NCI-H2196 (cell line): ENCODE measurements around the gene MPZL1.
A peak's percentile ranks its signal among the peaks of the same experiment; 100 is the strongest.
"Not testable (repeated sequence)": the region's sequence is repeated elsewhere in the genome, so short reads cannot be mapped to it uniquely, and the experiment has no call there.

Experiments
- DNase-seq: peaks from one replicate; lab custom pipeline; 2025; ENCODE audit not compliant: unreplicated experiment; lab: John Stamatoyannopoulos, UW

The MPZL1 gene

DNA sequence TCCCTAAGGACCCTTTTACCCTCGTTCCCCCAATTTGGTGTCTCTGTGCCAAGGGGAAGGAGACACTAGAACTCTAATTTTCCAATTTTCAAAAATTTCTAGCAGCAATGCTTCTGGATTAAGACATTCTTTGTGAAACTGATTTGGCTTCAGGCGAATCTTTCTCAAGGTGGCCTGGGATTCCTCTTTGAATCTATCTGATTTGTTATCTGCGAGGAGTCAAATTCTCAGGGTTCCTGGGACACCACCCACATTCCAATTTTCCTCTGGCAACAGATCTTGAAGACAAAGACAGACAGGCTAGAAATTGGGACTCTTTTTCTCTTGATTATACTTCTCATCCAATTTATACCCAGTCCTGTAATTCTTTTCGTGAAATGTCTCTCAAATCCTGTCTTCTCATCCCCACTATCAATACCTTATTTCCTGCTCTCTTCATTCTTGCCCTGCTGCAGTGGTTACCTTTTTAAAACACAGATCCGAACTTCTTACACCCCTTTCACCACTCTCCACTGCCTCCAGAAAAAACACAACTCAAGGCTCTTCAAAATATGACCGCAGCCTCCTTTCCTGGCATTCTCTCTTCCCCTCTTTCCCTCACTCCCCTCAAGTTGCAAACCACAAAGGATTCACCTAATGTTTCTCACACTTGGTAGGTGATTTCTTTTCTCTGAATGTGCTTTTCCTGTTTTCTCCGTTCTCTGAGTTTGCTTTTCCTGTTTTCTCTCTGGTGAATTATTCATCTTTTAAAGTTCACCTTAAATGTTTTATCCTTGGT, 2.7 kb upstream of the MPZL1 start:
- DNase-seq = no peak

DNA sequence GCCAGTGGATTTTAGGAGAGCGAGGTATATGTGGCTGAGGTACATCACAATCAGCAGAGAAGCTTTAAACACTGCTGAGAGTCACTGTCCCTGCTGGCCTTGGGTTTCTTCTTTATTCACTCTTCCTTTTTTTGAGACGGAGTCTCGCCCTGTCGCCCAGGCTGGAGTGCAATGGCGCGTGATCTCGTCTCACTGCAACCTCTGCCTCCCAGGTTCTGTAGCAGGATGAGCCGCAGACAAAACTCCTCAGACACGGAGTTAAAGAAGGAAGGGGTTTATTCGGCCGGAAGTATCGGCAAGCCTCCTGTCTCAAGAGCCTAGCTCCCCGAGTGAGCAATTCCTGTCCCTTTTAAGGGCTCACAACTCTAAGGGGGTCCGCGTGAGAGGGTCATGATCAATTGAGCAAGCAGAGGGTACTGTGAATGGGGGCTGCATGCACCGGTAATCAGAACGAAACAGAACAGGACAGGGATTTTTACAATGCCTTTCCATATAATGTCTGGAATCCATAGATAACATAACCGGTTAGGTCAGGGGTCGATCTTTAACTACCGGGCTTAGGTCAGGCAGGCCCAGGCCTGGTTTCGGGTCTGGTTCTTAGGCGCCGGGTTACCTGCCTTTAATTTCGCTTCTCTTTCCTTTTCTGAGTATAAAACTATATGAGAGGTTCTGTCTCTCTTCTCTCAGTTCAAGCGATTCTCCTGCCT, 1.9 kb upstream of the MPZL1 start:
- not testable (repeated sequence) for DNase-seq

DNA sequence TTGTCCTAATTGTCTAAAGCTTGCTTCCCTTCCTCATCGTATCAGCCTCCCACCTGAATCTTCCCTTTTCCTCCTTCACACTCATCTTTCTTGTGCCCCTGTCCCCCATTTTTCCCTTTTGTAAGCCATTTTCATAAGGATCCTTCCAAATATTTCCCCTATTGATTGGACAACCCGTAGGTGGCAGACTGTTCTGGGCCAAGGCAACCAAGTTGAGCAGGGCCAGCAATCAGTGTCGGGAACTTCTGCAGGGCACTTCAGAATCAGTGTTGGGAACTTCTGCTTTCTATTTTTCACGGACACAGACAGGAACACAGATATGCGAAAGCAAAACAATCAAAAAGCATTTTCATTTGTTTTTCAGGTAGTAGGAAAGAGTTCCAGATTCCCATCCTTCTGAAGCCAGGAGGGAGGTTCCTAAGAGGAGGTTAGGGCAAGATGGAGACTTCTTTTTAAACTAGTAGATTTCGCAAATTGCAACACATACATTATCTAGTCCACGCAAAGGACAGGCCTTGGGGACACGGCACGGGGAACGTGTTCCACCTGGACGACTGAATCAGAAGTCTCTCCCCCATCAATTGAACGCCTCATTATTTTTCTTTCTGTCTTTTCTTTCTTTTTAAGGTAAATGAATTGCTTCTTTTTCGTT, 691 bp upstream of the MPZL1 start:
- DNase-seq = peak; percentile 38

DNA sequence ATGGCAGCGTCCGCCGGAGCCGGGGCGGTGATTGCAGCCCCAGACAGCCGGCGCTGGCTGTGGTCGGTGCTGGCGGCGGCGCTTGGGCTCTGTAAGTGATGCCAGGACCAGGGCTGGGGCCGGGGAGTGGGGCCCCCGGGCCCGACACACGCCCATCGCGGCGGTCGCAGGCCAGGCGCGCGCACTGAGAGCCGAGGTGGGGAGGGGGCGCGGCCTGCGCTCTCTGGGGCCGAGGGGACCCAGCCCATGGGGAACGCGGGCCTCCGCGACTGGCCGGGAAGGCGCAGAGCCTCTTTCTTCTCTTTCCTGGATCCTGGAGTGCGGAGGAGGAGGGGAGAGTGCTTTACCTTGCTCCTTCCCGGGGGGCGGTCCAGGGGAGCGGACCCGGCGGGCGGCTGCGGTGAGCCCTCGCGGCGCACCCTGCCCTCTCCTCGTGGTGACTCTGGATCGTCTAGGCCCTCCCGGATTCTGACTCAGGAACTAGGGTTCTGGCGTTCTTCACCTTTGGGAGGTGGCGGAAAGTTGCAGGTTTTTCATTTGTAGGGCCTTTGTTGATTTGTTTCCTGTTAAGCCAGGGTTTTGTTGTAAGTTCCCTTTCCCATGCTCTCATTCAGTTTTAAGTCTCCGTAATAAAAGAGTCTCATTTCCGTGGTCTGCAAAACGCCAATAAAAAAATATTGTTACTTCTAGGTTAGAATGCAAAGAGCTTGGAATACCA, 529 bp downstream of the MPZL1 start:
- no peak for DNase-seq

DNA sequence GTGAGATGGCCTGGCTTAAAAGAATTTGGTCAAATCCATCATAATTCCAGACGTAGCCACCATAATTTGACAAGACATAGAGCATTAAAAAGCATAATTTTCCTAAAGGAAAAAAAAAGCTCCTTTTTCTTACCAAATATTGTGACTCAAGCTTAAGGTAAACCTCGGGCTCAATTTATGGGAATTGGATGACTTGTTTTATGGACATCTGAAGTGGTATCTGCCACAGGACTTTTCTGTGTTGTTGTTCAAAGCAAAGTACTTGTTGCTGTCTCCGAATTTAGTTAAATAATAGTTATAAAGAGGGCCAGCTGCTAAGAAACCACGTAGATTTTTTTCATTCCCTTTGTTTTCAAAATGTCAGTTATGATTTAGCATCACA, 1.1 kb downstream of the MPZL1 start:
- DNase-seq = no peak

DNA sequence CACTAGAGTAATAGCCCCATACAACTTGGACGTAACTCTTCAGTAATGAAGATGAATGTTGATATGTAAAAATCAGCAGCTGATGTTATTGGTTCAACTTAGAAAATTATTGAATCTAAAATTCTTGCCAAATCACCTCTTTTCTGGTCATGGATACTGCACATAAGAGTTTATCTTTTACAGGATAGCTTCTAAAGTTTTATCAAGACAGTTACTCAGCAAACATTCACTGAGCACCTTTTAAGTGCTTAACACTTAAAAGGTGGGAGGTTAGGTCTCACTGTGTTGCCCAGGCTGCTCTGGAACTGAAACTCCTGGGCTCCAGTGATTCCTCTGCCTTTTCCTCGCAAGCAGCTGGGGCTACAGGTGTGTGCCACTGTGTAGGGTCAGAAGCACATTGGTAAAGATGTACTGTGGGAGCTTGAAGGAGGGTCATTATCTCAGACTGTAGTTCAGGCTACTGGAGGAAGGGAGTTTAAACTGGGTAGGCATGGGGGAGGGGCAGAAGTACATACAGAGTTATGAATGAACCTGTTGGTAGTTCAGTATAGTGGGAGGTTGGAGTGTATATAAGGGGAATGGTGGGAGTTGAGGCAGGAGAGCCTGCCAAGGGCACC, 2.0 kb downstream of the MPZL1 start:
- no peak for DNase-seq

DNA sequence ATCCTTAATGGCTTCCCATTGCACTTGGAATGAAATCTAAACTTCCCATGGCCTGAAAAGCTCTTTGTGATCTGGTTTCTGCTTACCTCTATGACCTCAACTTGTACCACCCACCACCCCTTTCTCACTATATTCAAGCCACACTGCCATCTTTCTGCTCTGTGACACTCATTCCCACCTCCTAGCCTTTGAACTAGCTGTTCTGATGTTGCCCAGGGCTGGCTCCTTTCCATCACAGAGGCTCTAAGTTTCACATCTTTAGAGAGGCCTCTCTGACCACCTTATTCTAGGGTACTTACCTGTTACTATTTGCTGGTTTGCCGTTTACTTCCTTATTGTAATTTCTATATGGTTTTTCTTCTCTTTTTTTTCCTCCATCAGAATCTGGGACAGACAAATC, 4.2 kb downstream of the MPZL1 start:
- DNase-seq = no peak

DNA sequence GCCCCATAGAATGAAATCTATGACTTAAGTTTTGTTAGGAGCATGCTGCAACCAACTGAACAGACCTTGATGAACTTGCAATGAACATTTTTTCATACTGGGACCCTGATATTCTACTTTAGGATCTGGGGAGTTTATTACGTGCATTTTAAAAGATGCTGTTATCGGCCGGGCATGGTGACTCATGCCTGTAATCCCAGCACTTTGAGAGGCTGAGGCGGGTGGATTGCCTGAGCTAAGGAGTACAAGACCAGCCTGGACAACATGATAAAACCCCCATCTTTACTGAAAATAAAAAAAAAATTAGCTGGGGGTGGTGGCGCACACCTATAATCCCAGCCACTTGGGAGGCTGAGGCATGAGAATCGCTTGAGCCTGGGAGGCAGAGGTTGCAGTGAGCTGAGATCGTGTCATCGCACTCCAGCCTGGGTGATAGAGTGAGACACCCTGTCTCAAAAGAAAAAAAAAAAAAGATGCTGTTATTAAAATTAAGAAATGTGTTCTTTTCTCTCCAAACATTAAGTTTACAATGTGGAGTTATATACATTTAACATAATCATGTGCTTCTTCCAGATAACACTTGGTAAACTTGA, 7.1 kb downstream of the MPZL1 start:
- no peak for DNase-seq

DNA sequence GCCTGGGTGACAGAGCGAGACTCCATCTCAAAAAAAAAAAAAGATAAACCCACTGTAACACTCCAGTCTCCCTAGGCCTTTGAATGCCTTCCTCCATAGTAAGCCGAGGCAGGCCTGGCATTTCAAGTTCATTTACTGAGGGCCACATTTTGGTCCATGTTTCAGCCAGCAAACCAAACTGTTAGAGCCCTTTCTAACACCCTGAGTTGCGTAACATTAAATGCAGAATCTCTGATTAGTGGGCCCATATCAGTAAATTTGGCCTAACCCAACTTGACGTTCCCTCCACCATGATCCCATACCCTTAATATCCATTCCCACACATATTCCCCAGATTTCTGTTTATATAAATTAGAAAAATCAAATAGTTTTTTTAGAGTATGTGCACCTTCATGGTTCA, 12.4 kb downstream of the MPZL1 start:
- DNase-seq = no peak

DNA sequence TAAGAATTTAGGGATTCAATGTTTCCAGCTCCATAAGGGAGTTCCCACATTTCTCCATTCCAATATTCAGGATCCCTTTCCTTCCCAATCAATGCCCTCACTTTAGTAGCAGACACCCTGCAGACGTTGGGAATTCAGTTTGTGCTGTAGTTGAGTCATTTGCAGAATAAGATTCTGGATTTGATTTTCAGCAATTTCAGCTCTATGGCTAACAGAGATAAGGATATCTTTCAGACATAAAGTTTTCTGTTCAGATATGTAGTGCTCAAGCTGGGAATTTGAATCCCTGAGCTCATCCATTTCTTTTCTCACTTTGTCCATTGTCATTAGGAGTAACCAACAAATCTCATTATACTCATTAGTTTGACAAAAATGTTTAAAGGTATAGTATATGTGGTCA, 13.1 kb downstream of the MPZL1 start:
- DNase-seq = no peak

DNA sequence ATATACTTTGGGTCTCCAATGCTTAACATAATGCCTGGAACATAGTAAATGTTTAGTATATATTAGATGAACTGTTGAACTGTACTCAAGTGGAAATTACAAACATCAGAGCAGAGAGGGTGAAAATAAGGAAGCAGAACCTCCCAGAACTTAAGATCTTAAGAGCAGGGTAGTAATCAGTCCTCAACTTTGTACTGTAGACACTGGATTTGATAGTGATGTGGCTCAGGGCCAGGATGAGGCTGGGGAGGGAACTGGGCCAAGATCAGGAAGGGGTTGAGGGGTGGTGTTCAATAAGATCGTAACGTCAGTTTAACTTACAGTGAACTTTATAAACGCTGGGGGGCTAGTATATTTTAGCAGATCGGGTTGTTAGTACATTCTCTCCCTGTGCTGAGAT, 15.4 kb downstream of the MPZL1 start:
- DNase-seq = no peak

DNA sequence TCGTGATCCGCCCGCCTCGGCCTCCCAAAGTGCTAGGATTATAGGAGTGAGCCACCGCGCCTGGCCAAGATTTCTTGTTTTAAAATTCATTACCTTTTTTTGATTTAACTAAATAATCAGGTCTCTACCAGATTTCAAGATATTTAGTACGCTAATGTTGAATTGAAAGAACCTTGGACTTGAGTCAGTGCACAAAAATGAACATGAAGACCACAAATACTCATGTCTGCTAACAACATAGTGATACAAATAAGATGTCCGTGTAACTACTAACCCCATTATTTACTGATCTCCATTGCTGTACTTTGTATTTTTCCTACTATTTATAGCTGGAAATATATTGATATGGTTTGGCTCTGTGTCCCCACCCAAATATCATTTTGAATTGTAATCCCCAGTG, 16.4 kb downstream of the MPZL1 start:
- no peak for DNase-seq

DNA sequence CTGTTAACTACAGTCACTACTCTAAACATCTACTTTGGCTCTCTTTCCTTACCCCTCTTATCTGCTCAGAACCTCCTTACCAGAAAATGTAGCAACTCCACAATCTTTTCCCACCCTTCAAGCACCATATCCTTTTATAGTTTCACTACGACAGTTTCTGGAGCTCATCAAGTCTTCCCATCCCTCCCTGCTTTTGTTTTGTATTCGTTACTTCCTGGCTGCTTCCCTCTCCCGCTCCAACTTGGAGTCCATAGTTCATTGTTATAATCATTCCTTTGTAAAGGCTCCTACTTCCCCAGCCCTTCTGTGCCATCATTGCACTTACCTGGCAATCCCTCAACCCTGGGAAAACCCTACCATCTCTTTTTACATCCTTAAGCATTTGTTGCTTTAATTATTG, 18.0 kb downstream of the MPZL1 start:
- no peak for DNase-seq

DNA sequence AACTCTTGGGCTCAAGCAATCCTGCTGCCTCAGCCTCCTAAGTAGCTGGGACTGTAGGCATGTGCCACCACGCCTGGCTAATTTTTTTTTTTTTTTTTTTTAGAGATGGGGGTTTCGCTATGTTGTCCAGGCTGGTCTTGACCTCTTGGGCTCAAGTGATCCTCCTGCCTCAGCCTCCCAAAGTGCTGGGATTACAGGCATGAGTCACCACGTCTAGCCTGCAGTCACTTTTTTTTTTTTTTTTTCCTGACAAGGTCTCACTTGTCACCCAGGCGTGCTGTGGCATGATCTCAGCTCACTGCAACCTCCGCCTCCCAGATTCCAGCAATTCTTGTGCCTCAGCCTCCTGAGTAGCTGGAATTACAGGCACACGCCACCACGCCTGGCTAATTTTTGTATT, 19.3 kb downstream of the MPZL1 start:
- DNase-seq = not testable (repeated sequence)

DNA sequence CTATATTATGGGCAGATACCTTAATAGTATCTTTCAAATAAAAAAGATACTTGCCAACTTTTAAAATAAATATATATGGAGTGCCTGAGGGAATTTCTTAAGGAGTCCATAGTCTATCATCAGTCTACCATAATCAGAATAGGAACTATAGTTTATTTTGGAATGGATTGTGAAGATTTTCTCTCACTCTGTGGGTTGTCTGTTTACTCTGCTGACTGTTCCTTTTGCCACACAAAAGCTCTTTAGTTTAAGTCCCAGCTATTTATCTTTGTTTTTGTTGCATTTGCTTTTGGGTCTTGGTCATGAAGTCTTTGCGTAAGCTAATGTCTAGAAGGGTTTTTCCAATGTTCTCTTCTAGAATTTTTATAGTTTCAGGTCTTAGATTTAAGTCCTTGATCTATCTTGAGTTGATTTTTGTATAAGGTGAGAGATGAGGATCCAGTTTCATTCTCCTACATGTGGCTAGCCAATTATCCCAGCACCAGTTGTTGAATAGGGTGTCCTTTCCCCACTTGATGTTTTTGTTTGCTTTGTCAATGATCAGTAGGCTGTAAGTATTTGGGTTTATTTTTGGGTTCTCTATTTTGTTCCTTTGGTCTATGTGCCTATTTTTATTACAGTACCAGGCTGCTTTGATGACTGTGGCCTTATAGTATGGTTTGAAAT, 20.7 kb downstream of the MPZL1 start:
- not testable (repeated sequence) for DNase-seq

DNA sequence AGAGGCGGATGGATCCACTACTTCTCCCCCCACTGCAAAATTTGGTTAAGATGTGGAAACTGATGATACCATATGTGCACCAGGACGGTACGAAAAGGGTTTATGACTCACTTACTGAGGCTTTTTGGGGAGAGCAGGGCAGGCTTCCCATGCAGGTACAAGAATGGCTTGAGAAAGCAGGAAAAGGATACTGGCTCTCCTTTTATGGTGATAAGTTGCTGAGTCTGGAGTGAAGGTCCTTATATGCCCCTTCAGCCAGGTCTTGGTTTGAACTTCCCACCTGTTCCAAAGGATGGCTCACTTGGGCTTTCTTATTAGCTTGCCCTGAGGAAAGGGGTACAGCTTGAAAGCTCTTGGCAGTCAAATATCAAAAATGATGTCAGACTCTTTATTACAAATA, 23.1 kb downstream of the MPZL1 start:
- no peak for DNase-seq

DNA sequence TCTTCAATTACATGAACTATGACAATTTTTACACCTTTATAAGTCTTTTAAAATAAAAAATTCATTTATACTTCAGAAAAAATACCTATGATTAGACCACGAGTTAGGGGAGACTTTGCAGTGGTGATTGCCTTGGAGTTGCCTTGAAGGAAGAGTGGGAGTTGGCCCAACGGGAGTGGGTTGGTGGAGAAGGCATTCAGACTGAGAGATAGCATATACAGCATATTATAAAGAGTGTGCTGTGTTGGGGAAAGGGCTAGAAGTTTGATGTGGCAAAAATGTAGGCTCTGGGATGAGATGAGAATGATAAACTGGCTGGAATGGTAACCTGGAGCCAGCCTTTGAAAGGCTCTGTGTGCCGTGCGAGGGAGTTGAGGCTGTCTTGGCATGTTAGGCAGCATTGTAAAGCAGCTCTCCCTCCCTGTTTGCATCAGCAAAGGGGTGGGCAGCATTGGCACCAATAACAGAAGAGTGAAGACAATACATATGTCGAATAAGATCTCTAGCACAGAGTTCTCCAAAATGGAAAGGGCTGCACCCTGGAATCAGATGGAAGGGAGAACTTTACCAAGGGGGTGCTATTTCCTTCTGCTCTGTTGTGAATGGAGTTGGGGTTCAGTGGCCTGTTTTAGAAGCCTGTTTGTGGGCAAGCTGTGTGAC, 24.4 kb downstream of the MPZL1 start:
- no peak for DNase-seq

DNA sequence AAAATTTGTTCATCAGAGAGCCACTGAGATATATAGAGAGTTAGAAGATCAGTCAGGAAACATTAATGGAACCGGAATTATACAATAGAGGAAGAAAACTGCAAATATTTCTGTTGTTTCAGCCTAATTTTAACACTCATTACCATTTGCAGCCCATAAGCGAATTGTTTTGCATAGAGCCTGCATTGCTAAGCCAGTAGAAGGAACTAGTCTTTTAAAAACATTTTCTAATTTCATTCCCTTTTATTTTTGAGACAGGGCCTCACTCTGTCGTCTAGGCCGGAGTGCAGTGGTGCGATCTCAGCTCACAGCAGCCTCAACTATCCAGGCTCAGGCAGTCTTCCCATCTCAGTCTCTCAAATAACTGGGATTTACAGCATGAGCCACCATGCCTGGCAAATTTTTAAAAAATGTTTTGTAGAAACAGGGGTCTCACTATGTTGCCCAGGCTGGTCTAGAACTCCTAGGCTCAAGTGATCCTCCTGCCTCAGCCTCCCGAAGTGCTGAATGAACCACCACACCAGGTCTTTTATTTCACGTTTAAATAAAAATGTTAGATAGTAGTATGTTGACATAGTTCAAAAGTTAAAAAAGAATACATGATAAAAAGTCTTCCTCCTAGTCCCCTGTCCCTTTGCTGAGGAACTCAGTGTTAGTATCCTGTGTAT, 25.3 kb downstream of the MPZL1 start:
- no peak for DNase-seq

DNA sequence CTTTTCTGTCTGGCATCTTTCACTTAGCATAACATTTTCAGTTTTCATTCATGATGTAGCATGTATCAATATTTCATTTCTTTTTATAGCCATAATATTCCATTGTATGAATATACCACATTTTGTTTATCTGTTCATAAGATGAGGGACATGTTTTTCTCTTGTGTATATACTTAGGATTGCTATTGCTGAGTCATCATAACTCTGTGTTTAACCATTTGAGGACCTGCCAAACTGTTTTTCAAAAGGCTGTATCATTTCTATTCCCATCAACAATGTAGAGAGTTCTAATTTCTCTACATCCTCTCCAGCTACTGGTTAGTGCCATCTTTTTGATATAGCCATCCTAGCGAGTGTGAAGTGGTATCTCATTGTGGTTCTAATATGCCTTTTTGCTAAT, 26.2 kb downstream of the MPZL1 start:
- no peak for DNase-seq
